Neuronal stem cell (in vitro differentiated cells): ENCODE results near the gene MAN1A2.
"Not testable (repeated sequence)": the region's sequence is repeated elsewhere in the genome, so short reads cannot be mapped to it uniquely, and the experiment has no call there.

ENCODE experiments used
- DNase-seq: peaks from one replicate; pipeline ENCODE4 v3.0.0-alpha.2; 2013; ENCODE audit warnings: low spot score
- H2AFZ ChIP-seq: one replicate; pipeline ENCODE4 v1.6.1; 2013; ENCODE audit warnings: mild to moderate bottlenecking, low read length, inconsistent platforms
- H2AK5ac ChIP-seq: 2 replicates; pipeline ENCODE4 v1.6.1; 2013; ENCODE audit warnings: low read depth, mild to moderate bottlenecking, inconsistent platforms, low read length, moderate library complexity, mixed read lengths
- H2BK120ac ChIP-seq: 2 replicates; pipeline ENCODE4 v1.6.1; 2013; ENCODE audit warnings: low read depth, mild to moderate bottlenecking, inconsistent platforms, low read length, moderate library complexity, mixed read lengths
- H2BK12ac ChIP-seq: one replicate; pipeline ENCODE4 v1.6.1; 2013; ENCODE audit warnings: low read length, inconsistent platforms
- H2BK15ac ChIP-seq: 2 replicates; pipeline ENCODE4 v1.6.1; 2013; ENCODE audit warnings: mild to moderate bottlenecking, low read length, inconsistent platforms, mixed read lengths
- H2BK5ac ChIP-seq: one replicate; pipeline ENCODE4 v1.6.1; 2013; ENCODE audit warnings: inconsistent platforms, mild to moderate bottlenecking, low read length, moderate library complexity
- H3K14ac ChIP-seq: one replicate; pipeline ENCODE4 v1.6.1; 2013; ENCODE audit warnings: low read length, inconsistent platforms
- H3K18ac ChIP-seq: 2 replicates; pipeline ENCODE4 v1.6.1; 2013; ENCODE audit warnings: low read length, inconsistent platforms
- H3K23ac ChIP-seq: 2 replicates; pipeline ENCODE4 v1.6.1; 2013; ENCODE audit warnings: low read depth, mild to moderate bottlenecking, mixed read lengths, low read length, inconsistent platforms; ENCODE audit not compliant: poor library complexity
- H3K27ac ChIP-seq: replicated peaks from 3 replicates; pipeline ENCODE4 v1.5.1; 2013; ENCODE audit warnings: low read length, inconsistent platforms
- H3K27me3 ChIP-seq, 3 experiments: 2 replicates each; pipeline ENCODE4 v1.6.1; 2013; ENCODE audit warnings: low read length in 3 of 3, mild to moderate bottlenecking in 2 of 3, inconsistent platforms in 1 of 3, low read depth in 1 of 3, mixed read lengths in 1 of 3, moderate library complexity in 1 of 3; ENCODE audit not compliant: control insufficient read depth in 3 of 3, insufficient read depth in 3 of 3
- H3K36me3 ChIP-seq, 2 donors: replicated peaks in 1 of 2; 2 replicates each; pipeline ENCODE4 v1.6.1; 2013; ENCODE audit warnings: low read length in 2 of 2; ENCODE audit not compliant: control insufficient read depth in 2 of 2, insufficient read depth in 2 of 2
- H3K4ac ChIP-seq: 2 replicates; pipeline ENCODE4 v1.6.1; 2013; ENCODE audit warnings: inconsistent platforms, mild to moderate bottlenecking, low read length, moderate library complexity
- H3K4me1 ChIP-seq, 2 donors: 1 replicate in 1 of 2; 2 replicates in 1 of 2; pipeline ENCODE4 v1.6.1; 2013; ENCODE audit warnings: low read length in 2 of 2, low read depth in 1 of 2; ENCODE audit not compliant: control insufficient read depth in 2 of 2, insufficient read depth in 1 of 2
- H3K4me2 ChIP-seq: one replicate; pipeline ENCODE4 v1.6.1; 2013; ENCODE audit warnings: mild to moderate bottlenecking, low read length, inconsistent platforms; ENCODE audit not compliant: insufficient read depth, poor library complexity, severe bottlenecking
- H3K4me3 ChIP-seq, 2 donors: 2 replicates each; pipeline ENCODE4 v1.5.1; 2013; ENCODE audit warnings: low read length in 2 of 2, mild to moderate bottlenecking in 2 of 2, inconsistent platforms in 1 of 2, moderate library complexity in 1 of 2
- H3K79me1 ChIP-seq: one replicate; pipeline ENCODE4 v1.6.1; 2013; ENCODE audit warnings: low read depth, mild to moderate bottlenecking, inconsistent platforms, low read length, moderate library complexity
- H3K9ac ChIP-seq: one replicate; pipeline ENCODE4 v1.6.1; 2013; ENCODE audit warnings: mild to moderate bottlenecking, low read depth, low read length, inconsistent platforms; ENCODE audit not compliant: poor library complexity
- H3K9me3 ChIP-seq, 2 donors: replicated peaks in 1 of 2; 2 replicates each; pipeline versions ENCODE3 to v1.6.1; 2013; ENCODE audit warnings: low read length in 2 of 2, mild to moderate bottlenecking in 2 of 2, inconsistent platforms in 1 of 2, low read depth in 1 of 2, mixed read lengths in 1 of 2, moderate library complexity in 1 of 2; ENCODE audit not compliant: control insufficient read depth in 2 of 2, insufficient read depth in 1 of 2
- H4K8ac ChIP-seq: one replicate; pipeline ENCODE4 v1.6.1; 2013; ENCODE audit warnings: low read depth, mild to moderate bottlenecking, inconsistent platforms, low read length, moderate library complexity
- H4K91ac ChIP-seq: one replicate; pipeline ENCODE4 v1.6.1; 2013; ENCODE audit warnings: low read length, low read depth, mild to moderate bottlenecking, inconsistent platforms; ENCODE audit not compliant: poor library complexity
- WGBS, 2 donors: extraction: QIAGEN DNeasy Blood & Tissue Kit; methylation state at CpG; one replicate each; pipeline ENCODE4 v1.1.7; 2013; ENCODE audit warnings: missing lambda C conversion rate in 2 of 2, mixed read lengths in 1 of 2; ENCODE audit not compliant: insufficient read length in 2 of 2, insufficient replicate concordance in 1 of 2; ENCODE audit errors: extremely low coverage in 2 of 2; 5-methylcytosine and 5-hydroxymethylcytosine counted together

The MAN1A2 gene

DNA sequence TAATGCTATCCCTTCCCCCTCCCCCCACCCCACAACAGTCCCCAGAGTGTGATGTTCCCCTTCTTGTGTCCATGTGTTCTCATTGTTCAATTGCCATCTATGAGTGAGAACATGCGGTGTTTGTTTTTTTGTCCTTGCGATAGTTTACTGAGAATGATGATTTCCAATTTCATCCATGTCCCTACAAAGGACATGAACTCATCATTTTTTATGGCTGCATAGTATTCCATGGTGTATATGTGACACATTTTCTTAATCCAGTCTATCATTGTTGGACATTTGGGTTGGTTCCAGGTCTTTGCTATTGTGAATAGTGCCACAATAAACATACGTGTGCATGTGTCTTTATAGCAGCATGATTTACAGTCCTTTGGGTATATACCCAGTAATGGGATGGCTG lies 14.6 kb upstream of the MAN1A2 start:
- not testable (repeated sequence) for H2AK5ac ChIP-seq, DNase-seq, H2BK120ac ChIP-seq, H4K8ac ChIP-seq, H3K27ac ChIP-seq, H3K36me3 ChIP-seq, H3K4me1 ChIP-seq, H2BK5ac ChIP-seq, H3K14ac ChIP-seq, H3K4me3 ChIP-seq, H3K79me1 ChIP-seq, H3K18ac ChIP-seq, H3K9ac ChIP-seq, H3K9me3 ChIP-seq, H2AFZ ChIP-seq, H3K4me2 ChIP-seq, H2BK12ac ChIP-seq, H3K4ac ChIP-seq, H3K23ac ChIP-seq, H2BK15ac ChIP-seq, H4K91ac ChIP-seq
- no CpG with 5 or more reads among the region's 3 CpGs for WGBS, 2 donors
- H3K27me3 ChIP-seq: peaks cover 0 to 13% (median 0%) of the 10 kb centered on the region in 3 experiments

DNA sequence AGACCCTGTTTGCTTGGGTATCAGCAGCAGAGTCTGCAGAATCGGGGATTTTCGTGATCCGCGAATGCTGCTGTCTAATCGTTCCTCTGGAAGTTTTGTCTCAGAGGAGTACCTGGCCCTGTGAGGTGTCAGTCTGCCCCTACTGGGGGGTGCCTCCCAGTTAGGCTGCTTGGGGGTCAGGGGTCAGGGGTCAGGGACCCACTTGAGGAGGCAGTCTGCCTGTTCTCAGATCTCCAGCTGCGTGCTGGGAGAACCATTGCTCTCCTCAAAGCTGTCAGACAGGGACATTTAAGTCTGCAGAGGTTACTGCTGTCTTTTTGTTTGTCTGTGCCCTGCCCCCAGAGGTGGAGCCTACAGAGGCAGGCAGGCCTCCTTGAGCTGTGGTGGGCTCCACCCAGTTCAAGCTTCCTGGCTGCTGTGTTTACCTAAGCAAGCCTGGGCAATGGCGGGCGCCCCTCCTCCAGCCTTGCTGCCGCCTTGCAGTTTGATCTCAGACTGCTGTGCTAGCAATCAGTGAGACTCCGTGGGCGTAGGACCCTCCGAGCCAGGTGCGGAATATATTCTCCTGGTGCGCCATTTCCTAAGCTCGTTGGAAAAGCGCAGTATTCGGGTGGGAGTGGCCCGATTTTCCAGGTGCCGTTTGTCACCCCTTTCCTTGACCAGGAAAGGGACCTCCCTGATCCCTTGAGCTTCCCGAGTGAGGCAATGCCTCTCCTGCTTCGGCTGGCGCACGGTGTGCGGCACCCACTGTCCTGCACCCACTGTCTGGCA lies 9.2 kb upstream of the MAN1A2 start:
- not testable (repeated sequence) for H2AK5ac ChIP-seq, H2BK5ac ChIP-seq, H4K8ac ChIP-seq, H3K4ac ChIP-seq, H3K4me1 ChIP-seq, H3K79me1 ChIP-seq, H3K18ac ChIP-seq, H3K23ac ChIP-seq, H3K27me3 ChIP-seq, H3K14ac ChIP-seq, H3K36me3 ChIP-seq, H3K4me2 ChIP-seq, H2BK15ac ChIP-seq, H3K4me3 ChIP-seq, H3K9ac ChIP-seq, H4K91ac ChIP-seq, H3K27ac ChIP-seq, H2BK12ac ChIP-seq, DNase-seq, H3K9me3 ChIP-seq, H2BK120ac ChIP-seq
- peak overlapping the region; percentile 62 for H2AFZ ChIP-seq
- WGBS, 2 donors: no CpG with 5 or more reads among the region's 24 CpGs

DNA sequence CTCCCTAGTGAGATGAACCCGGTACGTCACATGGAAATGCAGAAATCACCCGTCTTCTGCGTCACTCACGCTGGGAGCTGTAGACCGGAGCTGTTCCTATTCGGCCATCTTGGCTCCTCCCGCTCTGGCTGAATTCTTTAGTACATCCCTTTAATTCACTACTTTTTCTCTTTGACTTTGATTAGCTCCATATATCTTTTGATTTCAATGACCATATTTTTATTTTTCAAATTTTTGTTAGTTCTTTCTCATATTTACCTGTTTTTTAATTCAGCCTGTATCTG lies 8.7 kb upstream of the MAN1A2 start:
- H3K9ac ChIP-seq, H3K14ac ChIP-seq, H3K4me3 ChIP-seq, DNase-seq, H3K18ac ChIP-seq, H3K9me3 ChIP-seq, H3K4me1 ChIP-seq, H2BK120ac ChIP-seq, H3K4me2 ChIP-seq, H3K36me3 ChIP-seq, H3K4ac ChIP-seq, H3K27me3 ChIP-seq, H4K91ac ChIP-seq, H4K8ac ChIP-seq, H2BK15ac ChIP-seq, H3K79me1 ChIP-seq, H3K23ac ChIP-seq, H3K27ac ChIP-seq, H2AK5ac ChIP-seq, H2BK12ac ChIP-seq, H2BK5ac ChIP-seq: not testable (repeated sequence)
- WGBS, 2 donors: no CpG with 5 or more reads among the region's 8 CpGs
- H2AFZ ChIP-seq: peak overlapping the region; percentile 62

- no peak overlapping the region for H3K4me3 ChIP-seq
- no peak overlapping the region for H3K27ac ChIP-seq
- no CpG with 5 or more reads among the region's 4 CpGs for WGBS, 2 donors
- no peak overlapping the region for H2AFZ ChIP-seq
- H3K9ac ChIP-seq: no peak overlapping the region
- H2AK5ac ChIP-seq: no peak overlapping the region
- no peaks in the 10 kb centered on the region for H3K36me3 ChIP-seq
- H3K79me1 ChIP-seq: no peaks in the 10 kb centered on the region
- no peak overlapping the region for H2BK12ac ChIP-seq
- DNase-seq: no peak
- H3K4me2 ChIP-seq: no peak overlapping the region
- no peak overlapping the region for H3K4ac ChIP-seq
- H2BK5ac ChIP-seq: no peak overlapping the region
- H3K9me3 ChIP-seq: no peaks in the 10 kb centered on the region
- no peak overlapping the region for H4K8ac ChIP-seq
- H3K14ac ChIP-seq: no peak overlapping the region
- no peaks in the 10 kb centered on the region for H3K27me3 ChIP-seq
- H3K4me1 ChIP-seq: peaks cover 0 to 4% of the 10 kb centered on the region in 2 donors
- H4K91ac ChIP-seq: no peak overlapping the region
- no peak overlapping the region for H3K23ac ChIP-seq
- no peak overlapping the region for H2BK120ac ChIP-seq
- no peak overlapping the region for H3K18ac ChIP-seq
- H2BK15ac ChIP-seq: no peak overlapping the region
Observed at GRCh38 chr1:117359561-117360289, 7.5 kb upstream of the MAN1A2 start.
